Measurements from ENCODE around the gene PTPRM.
A peak's percentile ranks its signal among the peaks of the same experiment; 100 is the strongest.

The PTPRM gene

GRCh38 chr18:8389391-8390340 is 822.5 kb downstream of the PTPRM start:
- no peaks in the 10 kb centered on the region for H3K9me3 ChIP-seq
- intact Hi-C loops (cut with DNase I; ENCODE audit: low total_unique reads): no loop called here
- peak; percentile 63 to 72 for DNase-seq
- H3K4me3 ChIP-seq: no peak overlapping the region
- no peak overlapping the region for H3K27ac ChIP-seq
- peak; percentile 64 to 69 for TF ChIP-seq CTCF (IDR thresholded peaks at IDR 0.05)
- peaks cover 27 to 60% (median 59%) of the 10 kb centered on the region in 3 donors for H3K36me3 ChIP-seq
- H3K4me1 ChIP-seq: no peaks in the 10 kb centered on the region
- H3K27me3 ChIP-seq: no peaks in the 10 kb centered on the region

GRCh38 chr18:8391068-8391467 is 824.0 kb downstream of the PTPRM start:
- Histone ChIP-seq H3K36me3 (peaks cover 30 to 63% (median 59%) of the 10 kb centered on the region in 3 donors), H3K27me3 (no peaks in the 10 kb centered on the region), H3K4me3 (no peak overlapping the region), H3K9me3 (no peaks in the 10 kb centered on the region), H3K27ac (no peak overlapping the region), H3K4me1 (no peaks in the 10 kb centered on the region)
- DNase-seq: no peak
- TF ChIP-seq CTCF (IDR thresholded peaks at IDR 0.05): no peak
- intact Hi-C loops (cut with DNase I; ENCODE audit: low total_unique reads): no loop called here

GRCh38 chr18:8396254-8396653 is 829.1 kb downstream of the PTPRM start:
- TF ChIP-seq CTCF (IDR thresholded peaks at IDR 0.05): no peak
- no peak overlapping the region for H3K27ac ChIP-seq
- H3K4me3 ChIP-seq: no peak overlapping the region
- DNase-seq: no peak
- H3K36me3 ChIP-seq: peaks cover 18 to 69% (median 48%) of the 10 kb centered on the region in 3 donors
- intact Hi-C loops (cut with DNase I; ENCODE audit: low total_unique reads): no loop called here
- H3K27me3 ChIP-seq: no peaks in the 10 kb centered on the region
- H3K4me1 ChIP-seq: no peaks in the 10 kb centered on the region
- no peaks in the 10 kb centered on the region for H3K9me3 ChIP-seq

- peaks cover 18 to 75% (median 54%) of the 10 kb centered on the region in 3 donors for H3K36me3 ChIP-seq
- intact Hi-C loops (cut with DNase I; ENCODE audit: low total_unique reads): no loop called here
These were observed 829.9 kb downstream of the PTPRM start for GRCh38 chr18:8397034-8397433.

GRCh38 chr18:8399138-8399537 is 832.0 kb downstream of the PTPRM start:
- no peak for DNase-seq
- no peaks in the 10 kb centered on the region for H3K9me3 ChIP-seq
- intact Hi-C loops (cut with DNase I; ENCODE audit: low total_unique reads): no loop called here
- H3K27me3 ChIP-seq: no peaks in the 10 kb centered on the region
- no peak for TF ChIP-seq CTCF (IDR thresholded peaks at IDR 0.05)
- H3K36me3 ChIP-seq: peaks cover 18 to 74% (median 56%) of the 10 kb centered on the region in 3 donors
- H3K4me3 ChIP-seq: no peak overlapping the region
- H3K4me1 ChIP-seq: no peaks in the 10 kb centered on the region
- H3K27ac ChIP-seq: no peak overlapping the region

More at GRCh38 chr18:8397034-8397433, 829.9 kb downstream of the PTPRM start:
- no peak overlapping the region for H3K4me3 ChIP-seq
- H3K27me3 ChIP-seq: no peaks in the 10 kb centered on the region
- no peaks in the 10 kb centered on the region for H3K4me1 ChIP-seq
- no peak overlapping the region for H3K27ac ChIP-seq
- no peaks in the 10 kb centered on the region for H3K9me3 ChIP-seq
- TF ChIP-seq CTCF (IDR thresholded peaks at IDR 0.05): no peak
- DNase-seq: no peak

Measured in tibial artery (tissue), 4 donors.